ENCODE measurements around the gene CADPS2.

- TF ChIP-seq CTCF (IDR thresholded peaks at IDR 0.05; ENCODE audit: borderline replicate concordance, extremely low read depth, low read length, poor library complexity, severe bottlenecking): no peak
- TF ChIP-seq EZH2 (IDR thresholded peaks at IDR 0.05; ENCODE audit: borderline replicate concordance, low read depth, low read length, severe bottlenecking): no peak
Observed at GRCh38 chr7:122416336-122416735, 469.9 kb downstream of the CADPS2 start.
